Non-pigmented ciliary epithelial cell (primary cell): ENCODE measurements around the gene SAYSD1.

Source experiments
- DNase-seq: peaks from one replicate; pipeline ENCODE4 v3.0.0-alpha.2; 2010; ENCODE audit warnings: low read depth

SAYSD1 gene

GRCh38 chr6:39058471-39059147, 56.4 kb downstream of the SAYSD1 start:
- DNase-seq: no peak

- DNase-seq: no peak
These were observed 57.5 kb downstream of the SAYSD1 start for GRCh38 chr6:39057251-39058155.

GRCh38 chr6:39056681-39057080, 58.3 kb downstream of the SAYSD1 start:
- no peak for DNase-seq

- no peak for DNase-seq
These were observed 58.8 kb downstream of the SAYSD1 start for GRCh38 chr6:39056191-39056590.

GRCh38 chr6:39055661-39056060, 59.3 kb downstream of the SAYSD1 start:
- no peak for DNase-seq

GRCh38 chr6:39054577-39055142, 60.3 kb downstream of the SAYSD1 start:
- no peak for DNase-seq
